MM.1S (cell line): Measurements from ENCODE around the gene HOXC10.
A peak's percentile ranks its signal among the peaks of the same experiment; 100 is the strongest.

Experiments used
- EZH2 ChIP-seq: fragments of 300-600 bp; sonication (generic); optimal IDR thresholded peaks from 2 replicates; pipeline ENCODE3; 2017; ENCODE audit warnings: low read depth, mild to moderate bottlenecking, antibody characterized with exemption, low read length, mixed read lengths
- EZH2phosphoT487 ChIP-seq: fragments of 300-600 bp; sonication (generic); IDR thresholded peaks from 2 replicates; pipeline ENCODE4 v1.6.1; 2018; ENCODE audit warnings: antibody characterized with exemption, low read length
- TF ChIP-seq, protein P1 (sequence below): fragments of 300-600 bp; sonication (generic); IDR thresholded peaks from 2 replicates; pipeline ENCODE4 v1.5.1; 2016; ENCODE audit warnings: antibody characterized with exemption, low read length, mixed read lengths

DNA sequence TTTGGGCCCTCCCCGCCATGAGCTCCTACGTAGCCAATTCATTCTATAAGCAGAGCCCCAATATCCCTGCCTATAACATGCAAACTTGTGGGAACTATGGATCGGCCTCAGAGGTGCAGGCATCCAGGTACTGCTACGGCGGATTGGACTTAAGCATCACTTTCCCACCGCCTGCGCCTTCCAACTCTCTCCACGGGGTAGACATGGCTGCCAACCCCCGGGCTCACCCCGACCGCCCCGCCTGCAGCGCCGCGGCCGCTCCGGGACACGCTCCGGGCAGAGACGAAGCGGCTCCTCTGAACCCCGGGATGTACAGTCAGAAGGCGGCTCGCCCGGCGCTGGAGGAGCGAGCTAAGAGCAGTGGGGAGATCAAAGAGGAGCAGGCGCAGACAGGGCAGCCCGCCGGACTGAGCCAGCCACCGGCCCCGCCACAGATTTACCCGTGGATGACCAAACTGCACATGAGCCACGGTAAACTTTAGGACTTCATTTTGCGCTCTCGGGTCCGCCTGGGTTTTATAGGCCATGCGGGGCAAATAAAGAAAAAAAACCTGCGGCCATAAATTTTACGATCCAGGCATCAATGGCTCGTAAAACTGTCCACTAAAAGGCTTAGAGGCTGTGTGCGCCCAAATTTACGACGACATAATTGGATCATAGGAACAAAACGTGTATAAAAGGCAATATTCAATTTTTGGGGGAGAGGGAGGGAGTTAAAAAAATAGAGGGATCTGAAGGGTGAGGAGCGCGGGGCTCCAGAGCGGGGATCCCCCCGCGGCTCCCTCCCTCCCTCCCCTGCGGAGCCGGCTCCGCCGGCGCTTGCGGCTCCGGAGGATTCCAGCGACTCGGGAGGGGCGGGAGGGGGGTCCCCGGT lies 48.4 kb downstream of the HOXC10 start:
- TF ChIP-seq, protein P1, sequence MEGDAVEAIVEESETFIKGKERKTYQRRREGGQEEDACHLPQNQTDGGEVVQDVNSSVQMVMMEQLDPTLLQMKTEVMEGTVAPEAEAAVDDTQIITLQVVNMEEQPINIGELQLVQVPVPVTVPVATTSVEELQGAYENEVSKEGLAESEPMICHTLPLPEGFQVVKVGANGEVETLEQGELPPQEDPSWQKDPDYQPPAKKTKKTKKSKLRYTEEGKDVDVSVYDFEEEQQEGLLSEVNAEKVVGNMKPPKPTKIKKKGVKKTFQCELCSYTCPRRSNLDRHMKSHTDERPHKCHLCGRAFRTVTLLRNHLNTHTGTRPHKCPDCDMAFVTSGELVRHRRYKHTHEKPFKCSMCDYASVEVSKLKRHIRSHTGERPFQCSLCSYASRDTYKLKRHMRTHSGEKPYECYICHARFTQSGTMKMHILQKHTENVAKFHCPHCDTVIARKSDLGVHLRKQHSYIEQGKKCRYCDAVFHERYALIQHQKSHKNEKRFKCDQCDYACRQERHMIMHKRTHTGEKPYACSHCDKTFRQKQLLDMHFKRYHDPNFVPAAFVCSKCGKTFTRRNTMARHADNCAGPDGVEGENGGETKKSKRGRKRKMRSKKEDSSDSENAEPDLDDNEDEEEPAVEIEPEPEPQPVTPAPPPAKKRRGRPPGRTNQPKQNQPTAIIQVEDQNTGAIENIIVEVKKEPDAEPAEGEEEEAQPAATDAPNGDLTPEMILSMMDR = no peak
- TF ChIP-seq EZH2phosphoT487 = no peak; the same call in 1 of the 2 replicates
- TF ChIP-seq EZH2 = peak; percentile 30
